ENCODE data around the gene UBE2O. TPM values are rescaled to one million over a fixed set of nuclear protein-coding genes. Genes with fewer than 3 reads are reported as not detected.

Gene UBE2O
- total RNA-seq, 1 experiment from 2014 or later, result 19.5 TPM

DNA sequence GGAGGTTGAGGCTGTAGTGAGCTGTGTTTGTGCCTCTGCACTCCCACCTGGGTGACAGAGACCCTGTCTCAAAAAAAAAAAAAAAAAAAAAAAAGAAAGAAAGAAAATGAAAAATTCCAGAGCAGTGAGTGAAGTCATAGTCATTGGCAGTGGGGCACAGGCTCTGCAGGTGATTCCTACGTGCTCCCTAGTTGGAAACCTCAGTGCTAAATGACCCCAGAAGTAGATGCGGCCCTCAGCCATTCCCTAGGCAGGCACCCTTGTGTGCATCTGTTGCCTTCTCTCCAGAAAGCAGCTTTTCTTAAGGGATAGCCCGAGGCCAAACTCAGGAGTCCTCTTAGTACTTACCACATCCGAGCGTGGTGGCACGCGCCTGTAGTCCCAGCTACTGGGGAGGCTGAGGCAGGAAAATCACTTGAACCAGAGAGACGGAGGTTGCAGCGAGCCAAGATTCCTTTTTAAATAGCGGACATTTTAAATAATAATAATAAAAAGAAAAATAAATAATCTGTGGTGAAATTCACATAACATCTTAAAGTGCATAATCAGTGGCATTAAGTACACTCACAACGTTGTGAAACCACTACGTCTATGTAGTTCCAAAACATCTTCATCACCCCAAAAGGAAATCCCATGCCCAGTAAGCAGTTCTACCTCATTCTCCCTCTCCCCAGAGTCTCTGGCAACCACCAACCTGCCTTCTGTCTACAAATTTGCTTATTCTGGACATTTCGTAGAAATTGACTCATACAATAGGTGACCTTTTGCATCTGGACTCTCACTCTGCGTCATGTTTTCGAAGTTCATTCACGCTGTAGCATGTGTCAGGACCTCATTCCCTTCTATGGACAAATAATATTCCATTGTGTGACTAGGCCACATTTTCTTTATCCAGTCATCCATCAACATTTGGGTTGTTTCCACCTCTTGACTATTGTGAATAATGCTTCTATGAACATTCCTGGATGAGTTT lies 81.0 kb downstream of the UBE2O start:
- Mint-ChIP-seq H3K36me3 (ENCODE audit: insufficient read depth, unreplicated experiment) (no peaks in the 10 kb centered on the region), H3K4me1 (ENCODE audit: insufficient read depth, unreplicated experiment) (peaks cover 15% of the 10 kb centered on the region), H3K27ac (ENCODE audit: low read depth, unreplicated experiment) (peak overlapping the region; percentile 31), H3K27me3 (ENCODE audit: insufficient read depth, unreplicated experiment) (no peaks in the 10 kb centered on the region), H3K4me3 (ENCODE audit: unreplicated experiment) (no peak overlapping the region), H3K9me3 (ENCODE audit: unreplicated experiment) (no peaks in the 10 kb centered on the region)
- ChIA-PET CTCF (interaction anchor here (0.5 to 2.5 kb wide), 6 partner anchors 13 to 1400 kb away, joined by 3 to 15 read pairs (median 3); partner anchors contain the start of genes HID1 and SPHK1), POLR2A (interaction anchor here (2.2 kb wide), 1 partner anchor 18 kb away, joined by 8 read pairs; the partner anchor contains the start of gene PRPSAP1)
- DNase-seq (ENCODE audit: unreplicated experiment), result peak; percentile 71
- intact Hi-C loops (cut with micrococcal nuclease), result no loop called here
- TF ChIP-seq, protein P1, sequence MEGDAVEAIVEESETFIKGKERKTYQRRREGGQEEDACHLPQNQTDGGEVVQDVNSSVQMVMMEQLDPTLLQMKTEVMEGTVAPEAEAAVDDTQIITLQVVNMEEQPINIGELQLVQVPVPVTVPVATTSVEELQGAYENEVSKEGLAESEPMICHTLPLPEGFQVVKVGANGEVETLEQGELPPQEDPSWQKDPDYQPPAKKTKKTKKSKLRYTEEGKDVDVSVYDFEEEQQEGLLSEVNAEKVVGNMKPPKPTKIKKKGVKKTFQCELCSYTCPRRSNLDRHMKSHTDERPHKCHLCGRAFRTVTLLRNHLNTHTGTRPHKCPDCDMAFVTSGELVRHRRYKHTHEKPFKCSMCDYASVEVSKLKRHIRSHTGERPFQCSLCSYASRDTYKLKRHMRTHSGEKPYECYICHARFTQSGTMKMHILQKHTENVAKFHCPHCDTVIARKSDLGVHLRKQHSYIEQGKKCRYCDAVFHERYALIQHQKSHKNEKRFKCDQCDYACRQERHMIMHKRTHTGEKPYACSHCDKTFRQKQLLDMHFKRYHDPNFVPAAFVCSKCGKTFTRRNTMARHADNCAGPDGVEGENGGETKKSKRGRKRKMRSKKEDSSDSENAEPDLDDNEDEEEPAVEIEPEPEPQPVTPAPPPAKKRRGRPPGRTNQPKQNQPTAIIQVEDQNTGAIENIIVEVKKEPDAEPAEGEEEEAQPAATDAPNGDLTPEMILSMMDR (IDR thresholded peaks at IDR 0.05; ENCODE audit: unreplicated experiment), result no peak
- no TSS peak for BruUV-seq (replicated peaks)

DNA sequence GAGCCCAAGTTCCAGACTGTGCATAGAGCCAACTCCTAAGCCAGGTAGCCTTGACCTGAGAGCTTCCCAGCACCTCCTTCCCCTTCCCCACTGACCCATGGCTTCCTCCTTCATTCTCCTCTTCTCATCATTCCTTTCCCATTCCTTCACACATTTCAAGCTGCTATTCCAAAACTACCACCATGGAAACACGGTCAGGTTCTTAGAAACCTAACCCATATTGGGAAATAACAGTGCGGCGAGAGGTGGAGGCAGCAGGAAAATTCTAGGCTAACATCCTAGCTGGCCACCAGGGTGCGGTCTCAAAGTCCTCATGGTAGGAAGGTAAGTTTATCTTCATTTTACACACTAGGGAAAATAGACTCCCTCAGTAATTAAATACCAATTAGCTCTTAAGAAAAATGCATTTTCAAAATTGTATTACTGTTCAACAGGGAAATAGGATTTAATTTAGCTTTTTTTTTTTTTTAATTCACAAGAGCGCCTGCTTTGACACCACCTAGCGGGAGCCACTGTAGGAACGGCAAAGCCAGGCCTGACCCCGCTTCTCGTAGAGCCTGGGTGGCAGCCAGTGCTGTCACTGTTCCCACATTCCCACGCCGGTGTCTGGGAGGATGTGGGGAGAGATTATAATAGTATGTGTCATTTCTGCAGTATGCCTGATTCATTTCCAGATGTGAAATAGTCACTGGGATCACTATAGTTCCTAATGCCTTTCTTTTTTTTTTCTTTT lies 82.5 kb downstream of the UBE2O start:
- H3K36me3 Mint-ChIP-seq (ENCODE audit: insufficient read depth, unreplicated experiment), result no peaks in the 10 kb centered on the region
- no TSS peak for BruUV-seq (replicated peaks)
- ChIA-PET CTCF (interaction anchor here (0.6 to 2.5 kb wide), 23 partner anchors 9 to 1366 kb away, joined by 3 to 15 read pairs (median 4); partner anchors contain the start of gene SPHK1), POLR2A (interaction anchor here (0.6 to 2.2 kb wide), 6 partner anchors 14 to 520 kb away, joined by 3 to 8 read pairs (median 4); partner anchors contain the start of genes PRPSAP1 and SPHK1)
- H3K27me3 Mint-ChIP-seq (ENCODE audit: insufficient read depth, unreplicated experiment), result no peaks in the 10 kb centered on the region
- TF ChIP-seq, protein P1 (IDR thresholded peaks at IDR 0.05; ENCODE audit: unreplicated experiment), result peak; percentile 79
- peak; percentile 84 for DNase-seq (ENCODE audit: unreplicated experiment)
- H3K4me1 Mint-ChIP-seq (ENCODE audit: insufficient read depth, unreplicated experiment), result peaks cover 15% of the 10 kb centered on the region
- H3K4me3 Mint-ChIP-seq (ENCODE audit: unreplicated experiment), result no peak overlapping the region
- H3K9me3 Mint-ChIP-seq (ENCODE audit: unreplicated experiment), result no peaks in the 10 kb centered on the region
- intact Hi-C loops (cut with micrococcal nuclease), result loop anchor here (1.0 kb wide), 1 partner anchor 15 kb away; no protein-coding TSS in a partner anchor
- H3K27ac Mint-ChIP-seq (ENCODE audit: low read depth, unreplicated experiment), result no peak overlapping the region

DNA sequence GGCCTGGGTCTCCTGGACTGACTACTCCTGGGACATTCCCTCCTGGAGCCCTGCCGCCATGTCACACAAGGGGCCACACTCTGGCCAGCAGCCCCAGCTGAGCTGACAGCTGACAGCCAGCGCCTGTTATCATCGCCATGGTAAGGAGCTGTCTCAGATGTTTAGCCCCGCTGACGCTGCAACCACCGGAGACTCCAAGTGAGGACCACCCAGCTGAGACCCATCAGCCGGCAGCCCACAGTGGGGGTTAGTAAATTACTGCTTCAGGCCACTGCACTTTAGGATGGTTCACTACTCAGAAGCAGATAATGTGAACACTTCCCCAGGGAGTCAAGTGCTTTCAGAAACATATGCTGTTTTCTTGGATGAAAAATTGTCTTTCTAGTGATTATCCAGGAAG lies 83.1 kb downstream of the UBE2O start:
- TF ChIP-seq, protein P1 (IDR thresholded peaks at IDR 0.05; ENCODE audit: unreplicated experiment), result no peak
- Mint-ChIP-seq H3K4me1 (ENCODE audit: insufficient read depth, unreplicated experiment) (peaks cover 15% of the 10 kb centered on the region), H3K27ac (ENCODE audit: low read depth, unreplicated experiment) (no peak overlapping the region), H3K27me3 (ENCODE audit: insufficient read depth, unreplicated experiment) (no peaks in the 10 kb centered on the region), H3K36me3 (ENCODE audit: insufficient read depth, unreplicated experiment) (no peaks in the 10 kb centered on the region), H3K4me3 (ENCODE audit: unreplicated experiment) (no peak overlapping the region), H3K9me3 (ENCODE audit: unreplicated experiment) (no peaks in the 10 kb centered on the region)
- CTCF ChIA-PET, result interaction anchor here (0.6 to 2.5 kb wide), 13 partner anchors 8 to 268 kb away, joined by 3 to 15 read pairs (median 5); partner anchors contain the start of gene SPHK1
- POLR2A ChIA-PET, result interaction anchor here (0.6 to 1.8 kb wide), 4 partner anchors 15 to 105 kb away, joined by 3 to 4 read pairs (median 4); partner anchors contain the start of gene SPHK1
- DNase-seq (ENCODE audit: unreplicated experiment), result no peak
- intact Hi-C loops (cut with micrococcal nuclease), result loop anchor here (1.0 kb wide), 1 partner anchor 15 kb away; no protein-coding TSS in a partner anchor
- BruUV-seq (replicated peaks), result no TSS peak

Data from MCF 10A (cell line).